ENCODE measurements around the gene MAMLD1.

MAMLD1 gene

GRCh38 chrX:150352581-150352980 is 10.5 kb upstream of the MAMLD1 start:
- H3K27ac ChIP-seq = no peak overlapping the region
- TF ChIP-seq CTCF (conservative IDR thresholded peaks at IDR 0.05) (no peak), ZFX (IDR thresholded peaks at IDR 0.05) (no peak)

DNA sequence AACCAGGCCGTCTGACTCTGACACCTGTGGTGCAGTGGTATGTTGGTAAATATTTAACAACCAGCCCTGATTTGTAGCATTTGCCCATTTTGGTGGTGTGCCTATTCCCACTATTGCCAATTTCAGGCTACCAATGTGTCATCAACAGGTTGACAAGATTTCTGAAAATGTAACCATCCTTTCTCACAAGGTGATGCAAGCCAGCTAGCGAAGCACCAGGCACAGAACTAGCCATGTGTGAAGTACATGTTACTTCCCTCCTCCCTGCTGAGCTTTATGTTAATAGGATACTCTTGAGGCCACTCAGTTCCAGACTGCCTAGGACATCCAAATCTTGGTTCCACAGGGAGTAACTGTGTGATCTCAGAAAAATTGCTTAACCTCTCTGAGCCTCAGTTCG is 7.2 kb upstream of the MAMLD1 start:
- H3K27ac ChIP-seq = no peak overlapping the region
- TF ChIP-seq CTCF (conservative IDR thresholded peaks at IDR 0.05) = no peak
- no peak for TF ChIP-seq ZFX (IDR thresholded peaks at IDR 0.05)

GRCh38 chrX:150357790-150358189 is 5.3 kb upstream of the MAMLD1 start:
- TF ChIP-seq ZFX (IDR thresholded peaks at IDR 0.05) (no peak), CTCF (conservative IDR thresholded peaks at IDR 0.05) (no peak)
- H3K27ac ChIP-seq = no peak overlapping the region

GRCh38 chrX:150358651-150359050 is 4.5 kb upstream of the MAMLD1 start:
- TF ChIP-seq CTCF (conservative IDR thresholded peaks at IDR 0.05) = no peak
- no peak for TF ChIP-seq ZFX (IDR thresholded peaks at IDR 0.05)
- no peak overlapping the region for H3K27ac ChIP-seq

- no peak for TF ChIP-seq CTCF (conservative IDR thresholded peaks at IDR 0.05)
- no peak for TF ChIP-seq ZFX (IDR thresholded peaks at IDR 0.05)
- H3K27ac ChIP-seq = no peak overlapping the region
Observed at GRCh38 chrX:150360331-150360730, 2.8 kb upstream of the MAMLD1 start.

- H3K27ac ChIP-seq = no peak overlapping the region
- no peak for TF ChIP-seq ZFX (IDR thresholded peaks at IDR 0.05)
- TF ChIP-seq CTCF (conservative IDR thresholded peaks at IDR 0.05) = no peak
Observed at GRCh38 chrX:150361070-150361776, 1.9 kb upstream of the MAMLD1 start.

- no peak overlapping the region for H3K27ac ChIP-seq
- TF ChIP-seq ZFX (IDR thresholded peaks at IDR 0.05) (no peak), CTCF (conservative IDR thresholded peaks at IDR 0.05) (no peak)
Observed at GRCh38 chrX:150361777-150362351, 1.3 kb upstream of the MAMLD1 start.
